ENCODE measurements around the gene ANAPC4. TPM values are rescaled to one million over a fixed set of nuclear protein-coding genes. Genes with fewer than 3 reads are reported as not detected.

Gene ANAPC4
- total RNA-seq, 1 experiment from 2014 or later = 22.8 TPM

- no peak for ATAC-seq
These were observed 63.5 kb downstream of the ANAPC4 start for GRCh38 chr4:25440478-25441030.

GRCh38 chr4:25441519-25442117 lies 64.6 kb downstream of the ANAPC4 start:
- intact Hi-C loops (cut with micrococcal nuclease; ENCODE audit: unreplicated experiment) = loop anchor here (1.0 to 5.0 kb wide), 2 partner anchors 327 to 431 kb away; no protein-coding TSS in a partner anchor
- no TSS peak for BruUV-seq (replicated peaks)
- no peaks in the 10 kb centered on the region for H3K9me3 ChIP-seq (ENCODE audit: control insufficient read depth, insufficient read depth, low read depth, low read length)
- H3K4me3 ChIP-seq (ENCODE audit: low read depth in 2 of 2, low read length in 2 of 2) = no peak overlapping the region
- H3K36me3 ChIP-seq (ENCODE audit: control insufficient read depth, insufficient read depth, low read length) = no peaks in the 10 kb centered on the region
- CTCF ChIA-PET = interaction anchor here (0.5 to 1.1 kb wide), 2 partner anchors 325 to 326 kb away, joined by 4 to 8 read pairs; no protein-coding TSS in a partner anchor
- H3K27me3 ChIP-seq (ENCODE audit: control insufficient read depth, insufficient read depth, low read length) = no peaks in the 10 kb centered on the region
- TF ChIP-seq SIN3A (IDR thresholded peaks at IDR 0.05; ENCODE audit: borderline replicate concordance, insufficient read depth, low read depth, low read length) (no peak), CTCF (IDR thresholded peaks at IDR 0.05) (peak; percentile 74), POLR2AphosphoS5 (IDR thresholded peaks at IDR 0.05; ENCODE audit: low read depth, low read length) (no peak)
- ATAC-seq (peak; percentile 94), DNase-seq (ENCODE audit: low read depth, low spot score) (no peak)
- H3K4me1 ChIP-seq (ENCODE audit: control insufficient read depth, insufficient read depth, low read length) = no peaks in the 10 kb centered on the region
- no peak overlapping the region for H3K27ac ChIP-seq (ENCODE audit: low read length)
- in situ Hi-C loops (cut with HindIII; ENCODE audit: low pct_unique_long_range_greater_than_20kb, low sequenced_read_pairs) = no loop called here
- POLR2A ChIA-PET = no interaction called here

More at GRCh38 chr4:25440478-25441030, 63.5 kb downstream of the ANAPC4 start:
- Histone ChIP-seq H3K4me1 (ENCODE audit: control insufficient read depth, insufficient read depth, low read length) (no peaks in the 10 kb centered on the region), H3K27ac (ENCODE audit: low read length) (no peak overlapping the region), H3K36me3 (ENCODE audit: control insufficient read depth, insufficient read depth, low read length) (no peaks in the 10 kb centered on the region), H3K9me3 (ENCODE audit: control insufficient read depth, insufficient read depth, low read depth, low read length) (no peaks in the 10 kb centered on the region), H3K27me3 (ENCODE audit: control insufficient read depth, insufficient read depth, low read length) (no peaks in the 10 kb centered on the region), H3K4me3 (ENCODE audit: low read depth in 2 of 2, low read length in 2 of 2) (no peak overlapping the region)
- CTCF ChIA-PET = interaction anchor here (0.8 kb wide), 1 partner anchor 327 kb away, joined by 3 read pairs; no protein-coding TSS in a partner anchor
- TF ChIP-seq REST (IDR thresholded peaks at IDR 0.05; ENCODE audit: insufficient read depth in 1 of 2, low read depth in 2 of 2, low read length in 1 of 2) (no peak), SIN3A (IDR thresholded peaks at IDR 0.05; ENCODE audit: borderline replicate concordance, insufficient read depth, low read depth, low read length) (no peak), POLR2AphosphoS5 (IDR thresholded peaks at IDR 0.05; ENCODE audit: low read depth, low read length) (no peak), TCF7L2 (IDR thresholded peaks at IDR 0.05; ENCODE audit: low read depth, low read length) (no peak), CTCF (IDR thresholded peaks at IDR 0.05) (no peak)
- no peak for DNase-seq (ENCODE audit: low read depth, low spot score)
- BruUV-seq (replicated peaks) = no TSS peak
- in situ Hi-C loops (cut with HindIII; ENCODE audit: low pct_unique_long_range_greater_than_20kb, low sequenced_read_pairs) = no loop called here
- POLR2A ChIA-PET = no interaction called here
- intact Hi-C loops (cut with micrococcal nuclease; ENCODE audit: unreplicated experiment) = loop anchor here (1.0 to 5.0 kb wide), 2 partner anchors 328 to 432 kb away; no protein-coding TSS in a partner anchor
